ENCODE measurements around the gene CALD1. TPM values are rescaled to one million over a fixed set of nuclear protein-coding genes. Genes with fewer than 3 reads are reported as not detected.

Gene CALD1
- total and polyA plus RNA-seq, 2 experiments from 2014 or later = 22.6 to 135 TPM

DNA sequence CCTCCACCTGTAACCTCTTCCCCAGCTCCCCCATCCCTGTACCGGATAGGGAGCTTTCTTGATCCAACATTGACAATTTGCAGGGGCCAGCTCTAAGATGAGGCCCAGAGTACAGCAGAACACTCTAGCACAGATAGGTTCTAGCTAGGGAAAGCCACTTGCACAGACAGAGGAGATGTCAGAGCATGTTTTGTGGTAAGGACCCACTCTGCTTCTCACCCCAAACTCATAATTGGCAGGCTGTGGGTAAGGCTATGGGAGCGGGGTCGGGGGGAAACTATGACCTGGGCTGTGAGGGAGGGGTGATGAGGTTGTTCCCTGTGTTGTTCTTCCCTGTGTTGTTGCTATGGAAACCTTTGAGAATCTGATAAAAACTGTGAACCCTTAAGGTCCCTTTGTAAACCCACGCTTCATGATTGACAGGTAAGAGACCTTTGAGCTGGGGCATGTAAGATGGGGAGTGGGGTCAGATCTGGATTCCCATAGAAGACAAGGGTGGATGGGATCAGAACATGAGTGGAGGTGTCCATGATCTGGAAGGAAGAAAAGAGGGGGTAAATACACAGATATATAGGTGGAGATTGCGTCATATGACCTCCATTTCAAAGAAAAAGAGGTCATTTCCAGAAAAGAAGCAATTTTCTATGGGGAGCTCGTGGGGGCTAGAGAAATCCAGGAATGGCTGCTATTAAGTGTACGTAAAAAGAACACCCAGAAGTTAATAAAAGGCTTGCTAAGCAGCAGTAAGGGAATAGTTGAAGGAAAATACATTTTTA lies 4.0 kb downstream of the CALD1 start:
- no peak overlapping the region for H3K4me3 ChIP-seq
- no peaks in the 10 kb centered on the region for H3K27me3 ChIP-seq
- H3K36me3 ChIP-seq = no peaks in the 10 kb centered on the region
- peaks cover 20% of the 10 kb centered on the region for H3K4me1 ChIP-seq (ENCODE audit: low read depth)
- TF ChIP-seq, protein P1, sequence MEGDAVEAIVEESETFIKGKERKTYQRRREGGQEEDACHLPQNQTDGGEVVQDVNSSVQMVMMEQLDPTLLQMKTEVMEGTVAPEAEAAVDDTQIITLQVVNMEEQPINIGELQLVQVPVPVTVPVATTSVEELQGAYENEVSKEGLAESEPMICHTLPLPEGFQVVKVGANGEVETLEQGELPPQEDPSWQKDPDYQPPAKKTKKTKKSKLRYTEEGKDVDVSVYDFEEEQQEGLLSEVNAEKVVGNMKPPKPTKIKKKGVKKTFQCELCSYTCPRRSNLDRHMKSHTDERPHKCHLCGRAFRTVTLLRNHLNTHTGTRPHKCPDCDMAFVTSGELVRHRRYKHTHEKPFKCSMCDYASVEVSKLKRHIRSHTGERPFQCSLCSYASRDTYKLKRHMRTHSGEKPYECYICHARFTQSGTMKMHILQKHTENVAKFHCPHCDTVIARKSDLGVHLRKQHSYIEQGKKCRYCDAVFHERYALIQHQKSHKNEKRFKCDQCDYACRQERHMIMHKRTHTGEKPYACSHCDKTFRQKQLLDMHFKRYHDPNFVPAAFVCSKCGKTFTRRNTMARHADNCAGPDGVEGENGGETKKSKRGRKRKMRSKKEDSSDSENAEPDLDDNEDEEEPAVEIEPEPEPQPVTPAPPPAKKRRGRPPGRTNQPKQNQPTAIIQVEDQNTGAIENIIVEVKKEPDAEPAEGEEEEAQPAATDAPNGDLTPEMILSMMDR (IDR thresholded peaks at IDR 0.05; ENCODE audit: low read depth, low read length) = no peak
- no peak overlapping the region for H3K27ac ChIP-seq
- DNase-seq (ENCODE audit: low read depth in 1 of 2, low spot score in 1 of 2) = no peak
- H3K9me3 ChIP-seq (ENCODE audit: low read depth) = no peaks in the 10 kb centered on the region

DNA sequence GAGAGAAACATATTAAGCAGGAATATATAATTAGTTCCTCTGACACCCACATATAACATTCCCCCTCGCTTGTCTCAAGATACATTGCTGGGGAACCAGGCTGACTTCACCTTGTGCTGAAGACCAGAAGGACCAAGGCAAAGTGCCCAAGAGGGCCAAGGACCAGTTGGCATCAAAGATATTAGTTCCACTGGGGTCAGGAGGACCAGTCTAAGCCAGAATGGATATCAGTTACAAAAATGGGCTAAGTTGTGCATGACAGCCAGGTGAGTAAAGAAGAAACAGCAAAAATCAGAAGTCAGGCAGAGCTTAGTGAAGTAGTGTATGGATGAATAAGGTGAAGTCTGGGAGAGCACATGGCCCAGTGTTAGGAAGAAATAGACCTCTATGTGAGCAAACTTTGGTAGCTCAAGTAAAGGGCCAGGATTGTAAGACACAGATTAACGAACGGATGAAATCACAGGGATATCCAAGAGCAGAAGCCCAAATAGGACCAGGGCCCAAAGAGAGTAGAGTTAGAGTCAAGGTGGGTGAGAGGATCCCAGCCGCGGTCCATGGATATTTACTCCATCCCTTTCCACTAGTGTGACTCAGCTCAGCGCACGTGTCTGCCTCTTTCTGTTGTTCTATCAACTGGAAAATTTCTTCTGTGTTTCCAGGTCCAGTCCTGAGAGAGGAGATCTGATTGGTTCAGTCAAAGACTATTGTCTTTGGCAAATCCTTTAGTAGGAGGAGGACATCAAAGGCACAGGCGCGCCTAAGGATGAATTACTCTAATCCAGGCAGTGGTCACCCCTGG lies 5.0 kb downstream of the CALD1 start:
- no peak for DNase-seq (ENCODE audit: low read depth in 1 of 2, low spot score in 1 of 2)
- H3K27me3 ChIP-seq = no peaks in the 10 kb centered on the region
- no peak overlapping the region for H3K4me3 ChIP-seq
- H3K9me3 ChIP-seq (ENCODE audit: low read depth) = no peaks in the 10 kb centered on the region
- peaks cover 21% of the 10 kb centered on the region for H3K4me1 ChIP-seq (ENCODE audit: low read depth)
- H3K36me3 ChIP-seq = no peaks in the 10 kb centered on the region
- TF ChIP-seq, protein P1 (IDR thresholded peaks at IDR 0.05; ENCODE audit: low read depth, low read length) = no peak
- H3K27ac ChIP-seq = no peak overlapping the region

DNA sequence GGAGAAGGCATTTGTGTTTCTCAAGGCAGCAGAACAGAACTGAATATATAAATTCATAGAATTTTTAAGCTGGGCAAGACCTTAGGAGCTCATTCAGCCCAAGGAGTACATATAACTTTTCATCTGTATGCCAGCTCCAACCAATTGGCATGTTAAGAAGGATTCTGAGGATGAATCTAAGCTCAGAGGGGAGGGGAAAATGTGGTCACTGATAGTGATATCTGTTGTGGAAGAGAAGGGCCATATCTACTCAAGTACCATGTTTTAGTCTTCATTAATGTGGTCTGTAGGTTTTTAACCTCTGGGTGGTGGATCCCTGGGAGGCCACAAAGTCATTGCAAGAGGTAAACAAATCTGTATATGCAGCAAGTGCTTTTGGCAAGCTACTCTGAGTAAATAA lies 6.4 kb downstream of the CALD1 start:
- H3K4me1 ChIP-seq (ENCODE audit: low read depth) = peaks cover 32% of the 10 kb centered on the region
- H3K9me3 ChIP-seq (ENCODE audit: low read depth) = no peaks in the 10 kb centered on the region
- H3K36me3 ChIP-seq = no peaks in the 10 kb centered on the region
- TF ChIP-seq, protein P1 (IDR thresholded peaks at IDR 0.05; ENCODE audit: low read depth, low read length) = no peak
- no peak for DNase-seq (ENCODE audit: low read depth in 1 of 2, low spot score in 1 of 2)
- no peak overlapping the region for H3K27ac ChIP-seq
- H3K4me3 ChIP-seq = no peak overlapping the region
- H3K27me3 ChIP-seq = no peaks in the 10 kb centered on the region

DNA sequence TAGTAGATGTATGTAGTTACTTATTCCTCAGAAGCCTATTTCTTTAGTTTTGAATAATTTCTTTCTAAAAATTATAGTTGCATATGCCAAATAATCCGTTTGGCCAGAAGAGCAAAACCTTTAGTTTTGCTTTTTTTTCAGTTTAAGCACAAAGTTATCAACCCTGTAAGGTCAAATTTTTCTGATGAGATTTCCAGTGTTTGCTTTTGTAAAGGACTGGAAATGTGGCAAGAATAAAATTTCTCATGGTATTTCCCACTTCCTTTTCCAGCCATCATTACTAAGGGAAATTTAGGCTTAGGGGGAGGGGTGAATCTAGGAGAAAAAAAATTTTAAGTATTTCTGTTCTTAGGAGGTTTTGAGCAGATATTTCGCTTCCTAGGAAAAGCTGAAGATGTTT lies 7.6 kb downstream of the CALD1 start:
- DNase-seq (ENCODE audit: low read depth in 1 of 2, low spot score in 1 of 2) = peak in 1 of 2 donors; percentile 72
- H3K27ac ChIP-seq = peak overlapping the region; percentile 24
- H3K9me3 ChIP-seq (ENCODE audit: low read depth) = no peaks in the 10 kb centered on the region
- no peak overlapping the region for H3K4me3 ChIP-seq
- H3K4me1 ChIP-seq (ENCODE audit: low read depth) = peaks cover 22% of the 10 kb centered on the region
- H3K27me3 ChIP-seq = no peaks in the 10 kb centered on the region
- TF ChIP-seq, protein P1 (IDR thresholded peaks at IDR 0.05; ENCODE audit: low read depth, low read length) = no peak
- H3K36me3 ChIP-seq = no peaks in the 10 kb centered on the region

DNA sequence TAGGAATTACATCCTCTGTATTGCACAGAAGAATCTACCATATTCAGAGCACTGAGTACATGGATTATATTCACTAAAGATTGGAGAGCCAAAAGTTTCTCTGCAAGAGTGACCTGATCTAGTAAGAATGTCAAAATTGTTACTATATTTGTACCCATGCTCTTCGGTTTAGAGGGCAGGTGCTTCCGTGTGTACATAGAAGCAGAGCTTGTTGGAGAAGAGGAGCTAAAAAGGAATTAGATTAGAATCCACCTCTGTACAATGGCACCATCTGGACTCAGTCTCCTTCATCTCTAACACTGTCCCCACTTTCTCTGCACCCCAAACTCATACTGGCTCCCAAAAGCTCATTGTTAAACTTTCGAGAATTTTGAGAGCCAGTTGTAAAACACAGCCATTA lies 8.3 kb downstream of the CALD1 start:
- Histone ChIP-seq H3K27me3 (no peaks in the 10 kb centered on the region), H3K4me1 (ENCODE audit: low read depth) (peaks cover 22% of the 10 kb centered on the region), H3K4me3 (no peak overlapping the region), H3K27ac (peak overlapping the region; percentile 24), H3K36me3 (no peaks in the 10 kb centered on the region), H3K9me3 (ENCODE audit: low read depth) (no peaks in the 10 kb centered on the region)
- no peak for DNase-seq (ENCODE audit: low read depth in 1 of 2, low spot score in 1 of 2)
- TF ChIP-seq, protein P1 (IDR thresholded peaks at IDR 0.05; ENCODE audit: low read depth, low read length) = no peak

Measured in cardiac muscle cell (in vitro differentiated cells and primary cell).